Endothelial cell of umbilical vein (primary cell): ENCODE results near the gene RTN4R. TPM values are rescaled to one million over a fixed set of nuclear protein-coding genes. Genes with fewer than 3 reads are reported as not detected.

Experiments used
- microRNA counts: library from miRNA; unstranded; fragments of <30 nt; microRNA quantifications from one replicate; lab custom pipeline; 2016
- microRNA-seq: library from miRNA; unstranded; fragments of <30 nt; microRNA quantifications from one replicate; pipeline ENCODE4 v1.2.0, GENCODE V29; 2021; ENCODE audit warnings: borderline number of aligned reads, borderline replicate concordance
- polyA plus RNA-seq, 4 experiments: library from polyadenylated mRNA; depleted of rRNA in 3 of 4; stranded (reverse) in 3 of 4; unstranded in 1 of 4; fragments of >200 nt; gene quantifications; 2 replicates each; pipeline versions ENCODE4 v1.2.1 to v1.2.3, GENCODE V29; 2011 to 2012; ENCODE audit warnings: missing spikeins in 1 of 4
- small RNA-seq: library from RNA; depleted of rRNA; stranded (forward); fragments of <200 nt; gene quantifications from one replicate; pipeline ENCODE3, GENCODE V24; 2012; ENCODE audit warnings: low replicate concordance, low read depth; ENCODE audit not compliant: insufficient read depth, insufficient read length
- total RNA-seq: library from RNA; stranded (reverse); gene quantifications from 2 replicates; pipeline ENCODE4 v1.2.3, GENCODE V29; 2021

The RTN4R gene
- total and polyA plus RNA-seq, 2 donors (not counting 3 experiments of a cell fraction or from before 2014, with no cell fraction given), result 1.2 to 2.2 TPM

MicroRNAs within 50 kb of the gene (microRNA counts, 767-probe panel; counts per million panel counts)
- microRNA hsa-miR-1286 (lab: Ali Mortazavi, UCI), result 723 counts per million, percentile 96 among the panel's probes with 10 or more counts

Small RNAs within 50 kb of the gene (microRNA-seq; reads per million reads assigned to microRNA genes)
- not detected for gene MIR1286

Small RNAs within 50 kb of the gene (small RNA-seq; reads per million reads assigned to genes)
- gene MIR1286, result not detected

Other genes starting within 250 kb of the RTN4R start
- gene TANGO2, start 247.2 kb downstream of the RTN4R start, total RNA-seq, result 33.2 and 40.0 TPM in 2 replicates
- gene TANGO2, start 247.2 kb downstream of the RTN4R start, polyA plus RNA-seq, result 49.3 and 59.5 TPM in 2 replicates
- gene DGCR8, start 188.1 kb downstream of the RTN4R start, total RNA-seq, result 64.2 and 69.7 TPM in 2 replicates
- 30.7 and 32.7 TPM in 2 replicates for gene DGCR8, start 188.1 kb downstream of the RTN4R start, polyA plus RNA-seq
- 237 and 247 TPM in 2 replicates for gene RANBP1, start 152.2 kb downstream of the RTN4R start, total RNA-seq
- 144 and 228 TPM in 2 replicates for gene RANBP1, start 152.2 kb downstream of the RTN4R start, polyA plus RNA-seq
- 50.5 and 51.2 TPM in 2 replicates for gene TRMT2A, start 151.1 kb downstream of the RTN4R start, total RNA-seq
- gene TRMT2A, start 151.1 kb downstream of the RTN4R start, polyA plus RNA-seq, result 61.9 and 73.2 TPM in 2 replicates
- gene ZDHHC8, start 136.5 kb downstream of the RTN4R start, total RNA-seq, result 128 and 131 TPM in 2 replicates
- gene ZDHHC8, start 136.5 kb downstream of the RTN4R start, polyA plus RNA-seq, result 49.8 and 69.9 TPM in 2 replicates
- gene CCDC188, start 117.3 kb downstream of the RTN4R start, total RNA-seq, result 9.4 and 11.6 TPM in 2 replicates
- 9.8 and 10.5 TPM in 2 replicates for gene CCDC188, start 117.3 kb downstream of the RTN4R start, polyA plus RNA-seq
- 34.3 and 38.0 TPM in 2 replicates for gene DGCR6L, start 51.7 kb upstream of the RTN4R start, total RNA-seq
- gene DGCR6L, start 51.7 kb upstream of the RTN4R start, polyA plus RNA-seq, result 67.5 and 82.9 TPM in 2 replicates
- gene ZNF74, start 125.8 kb upstream of the RTN4R start, total RNA-seq, result 10.3 and 13.4 TPM in 2 replicates
- gene ZNF74, start 125.8 kb upstream of the RTN4R start, polyA plus RNA-seq, result 8.6 and 11.7 TPM in 2 replicates
- gene SCARF2, start 169.5 kb upstream of the RTN4R start, total RNA-seq, result 18.4 and 20.1 TPM in 2 replicates
- 15.7 and 19.7 TPM in 2 replicates for gene SCARF2, start 169.5 kb upstream of the RTN4R start, polyA plus RNA-seq
- 20.1 and 24.2 TPM in 2 replicates for gene KLHL22, start 227.5 kb upstream of the RTN4R start, total RNA-seq
- 33.6 and 38.1 TPM in 2 replicates for gene KLHL22, start 227.5 kb upstream of the RTN4R start, polyA plus RNA-seq
- 126 and 138 TPM in 2 replicates for gene MED15, start 239.3 kb upstream of the RTN4R start, total RNA-seq
- gene MED15, start 239.3 kb upstream of the RTN4R start, polyA plus RNA-seq, result 68.1 and 85.1 TPM in 2 replicates